ENCODE data around the gene HSF4. TPM values are rescaled to one million over a fixed set of nuclear protein-coding genes. Genes with fewer than 3 reads are reported as not detected.

The HSF4 gene
- total and polyA plus RNA-seq, 2 of the 4 experiments (the other 2 are of a cell fraction), result 0.54 to 7.5 TPM

GRCh38 chr16:67170168-67170948 is 5.8 kb downstream of the HSF4 start, which contains the start of gene NOL3 (continued):
- TF ChIP-seq BHLHE40 (IDR thresholded peaks at IDR 0.05; ENCODE audit: low read depth, low read length) (no peak), MAFK (IDR thresholded peaks at IDR 0.05; ENCODE audit: low read depth, low read length) (peak; percentile 8; the same call in 1 of the 2 replicates), RCOR1 (IDR thresholded peaks at IDR 0.05; ENCODE audit: insufficient replicate concordance, low read length) (no peak)
